HG03460 (cell line): ENCODE data around the gene KRT15.
"Not testable (repeated sequence)": the region's sequence is repeated elsewhere in the genome, so short reads cannot be mapped to it uniquely, and the experiment has no call there.

Experiments
- ATAC-seq: cut with Tn5 transposase; IDR thresholded peaks from one replicate; pipeline ENCODE4 v1.9.1; 2021; ENCODE audit not compliant: unreplicated experiment

Gene KRT15

GRCh38 chr17:41544491-41544892 is 25.8 kb upstream of the KRT15 start:
- no peak for ATAC-seq

DNA sequence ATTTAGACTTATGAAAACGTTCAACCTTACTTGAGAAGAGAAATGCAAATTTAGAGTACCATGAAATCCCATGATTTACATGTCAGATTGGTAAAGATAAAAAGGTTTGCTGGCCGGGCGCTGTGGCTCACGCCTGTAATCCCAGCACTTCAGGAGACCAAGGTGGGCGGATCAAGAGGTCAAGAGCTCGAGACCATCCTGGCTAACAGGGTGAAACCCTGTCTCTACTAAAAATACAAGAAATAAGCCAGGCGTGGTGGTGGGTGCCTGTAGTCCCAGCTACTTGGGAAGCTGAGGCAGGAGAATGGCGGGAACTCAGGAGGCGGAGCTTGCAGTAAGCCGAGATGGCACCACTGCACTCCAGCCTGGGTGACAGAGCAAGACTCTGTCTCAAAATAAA is 24.1 kb upstream of the KRT15 start:
- not testable (repeated sequence) for ATAC-seq

DNA sequence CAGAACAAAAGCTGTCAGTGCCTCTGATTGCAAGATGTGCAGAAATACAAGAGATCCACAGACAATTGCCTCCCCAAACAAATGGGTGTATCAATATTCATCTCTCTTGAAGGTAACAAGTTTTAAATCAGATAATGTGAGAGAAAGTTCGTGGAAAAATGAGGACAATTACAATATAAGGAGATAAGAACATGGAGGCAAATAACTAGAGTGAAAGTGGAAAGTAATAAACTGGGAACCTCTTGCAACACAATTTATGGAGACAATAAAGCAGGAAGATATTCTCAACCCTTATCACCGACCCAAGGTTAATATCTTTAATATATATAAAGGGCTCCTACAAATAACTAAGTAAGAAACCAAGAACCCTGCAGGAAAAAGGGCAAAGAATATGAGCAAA is 23.7 kb upstream of the KRT15 start:
- no peak for ATAC-seq

DNA sequence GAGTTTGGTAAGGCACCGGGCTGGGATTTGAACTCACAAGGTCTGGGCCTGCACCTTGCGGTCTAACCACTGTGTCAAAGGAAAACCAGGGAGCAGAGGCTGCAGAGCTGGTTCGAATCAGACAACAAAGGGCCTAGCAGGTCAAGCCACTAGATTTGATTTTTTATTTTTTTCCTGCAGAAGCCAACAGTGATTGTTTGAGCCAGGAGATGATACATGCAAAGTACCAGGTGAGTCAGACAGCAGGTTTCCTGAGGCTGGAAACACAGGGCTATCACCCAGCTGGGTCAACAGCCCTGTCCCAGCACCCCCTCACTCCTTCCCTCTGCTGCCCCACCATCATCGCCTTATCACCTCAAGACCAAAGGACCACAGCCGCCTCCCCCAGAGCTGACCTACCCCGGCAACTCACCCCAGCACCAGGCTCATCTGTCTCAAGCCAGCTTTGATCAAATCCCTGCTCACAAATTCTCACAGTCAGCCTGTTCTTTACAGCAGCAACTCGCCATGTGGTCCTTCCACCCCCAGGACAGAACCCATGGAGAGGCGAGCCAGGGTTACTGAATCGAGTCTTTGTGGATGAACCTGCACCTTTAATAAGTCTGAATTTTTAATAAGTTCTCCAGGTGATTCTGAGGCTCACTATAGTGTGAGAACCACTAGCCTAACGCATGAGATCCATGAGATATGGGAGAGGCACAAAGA is 22.4 kb upstream of the KRT15 start:
- ATAC-seq, result no peak

GRCh38 chr17:41539979-41540701 is 21.4 kb upstream of the KRT15 start:
- no peak for ATAC-seq

DNA sequence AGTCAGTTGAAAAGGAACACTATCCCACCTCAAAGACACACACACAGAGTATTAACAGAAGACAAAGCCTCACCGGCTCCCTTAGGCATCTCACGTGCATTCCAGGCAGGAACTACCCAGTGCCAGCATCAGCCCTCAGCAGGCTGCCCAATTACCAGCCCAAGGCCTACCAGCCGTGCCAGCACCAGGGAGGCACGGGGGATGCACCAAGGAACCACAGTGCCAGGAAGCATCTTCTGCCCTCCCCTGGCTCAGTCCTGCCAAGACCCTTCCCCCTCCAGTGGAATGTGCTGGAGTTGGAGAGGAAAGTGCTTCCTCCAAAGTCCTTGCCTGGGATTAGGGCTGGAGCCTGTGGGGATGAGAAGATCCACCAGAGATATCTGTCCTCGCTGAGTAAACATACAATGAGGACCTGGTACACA is 20.4 kb upstream of the KRT15 start:
- no peak for ATAC-seq

- no peak for ATAC-seq
Observed at GRCh38 chr17:41538565-41538991, 19.9 kb upstream of the KRT15 start.

DNA sequence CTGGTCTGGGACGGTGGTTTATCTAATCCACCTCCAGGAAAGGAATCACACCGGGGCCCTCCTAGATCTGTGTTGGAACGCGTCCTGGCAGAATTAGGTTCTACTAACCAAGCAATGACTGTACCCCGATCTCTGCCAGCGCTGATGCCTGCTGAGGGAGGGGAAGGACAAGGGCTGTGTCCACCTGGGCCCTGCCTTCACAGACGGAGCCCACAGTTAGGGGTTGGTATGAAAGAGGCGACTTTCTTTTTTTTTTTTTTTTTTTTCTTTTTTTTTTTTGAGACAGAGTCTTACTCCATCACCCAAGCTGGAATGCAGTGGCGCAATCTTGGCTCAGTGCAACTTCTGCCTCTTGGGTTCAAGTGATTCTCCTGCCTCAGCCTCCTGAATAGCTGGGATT is 19.3 kb upstream of the KRT15 start:
- ATAC-seq, result no peak

- no peak for ATAC-seq
Observed at GRCh38 chr17:41537614-41537954, 18.9 kb upstream of the KRT15 start.

GRCh38 chr17:41536741-41537613 is 18.3 kb upstream of the KRT15 start:
- no peak for ATAC-seq

DNA sequence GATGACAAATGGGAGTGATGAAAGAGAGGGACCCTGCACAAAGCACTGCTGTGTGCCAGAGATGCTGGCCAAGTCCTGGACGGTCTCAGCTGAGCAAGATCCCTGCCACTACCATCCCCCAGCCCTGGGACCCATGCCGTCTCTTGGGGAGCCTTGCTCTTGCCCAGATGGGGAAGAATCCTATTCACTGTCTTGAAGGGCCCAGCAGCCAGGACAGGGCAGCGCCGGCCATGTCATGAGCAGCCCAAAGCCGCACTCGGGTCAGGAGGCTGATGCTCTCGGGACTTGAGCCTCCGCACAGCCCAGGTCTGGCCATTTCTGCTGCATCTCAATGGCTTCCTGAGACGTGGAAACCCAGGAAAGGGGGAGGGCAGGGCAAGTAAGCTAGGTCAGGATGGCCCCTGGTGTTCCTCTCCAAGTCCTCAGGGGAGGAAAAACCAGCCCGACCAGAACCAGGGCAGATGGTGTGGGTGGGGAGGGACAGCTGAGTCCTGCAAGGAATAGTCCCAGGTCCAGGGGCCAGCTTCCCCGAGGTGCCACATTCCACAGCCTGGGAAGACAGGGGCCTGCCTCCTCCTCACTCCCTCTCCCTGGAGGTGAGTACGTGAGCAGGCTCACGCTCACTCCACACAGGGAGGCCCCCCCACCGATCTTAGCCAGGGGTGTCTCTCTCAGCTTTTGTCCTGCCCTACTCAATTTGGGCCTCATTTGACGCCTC is 17.2 kb upstream of the KRT15 start:
- no peak for ATAC-seq

DNA sequence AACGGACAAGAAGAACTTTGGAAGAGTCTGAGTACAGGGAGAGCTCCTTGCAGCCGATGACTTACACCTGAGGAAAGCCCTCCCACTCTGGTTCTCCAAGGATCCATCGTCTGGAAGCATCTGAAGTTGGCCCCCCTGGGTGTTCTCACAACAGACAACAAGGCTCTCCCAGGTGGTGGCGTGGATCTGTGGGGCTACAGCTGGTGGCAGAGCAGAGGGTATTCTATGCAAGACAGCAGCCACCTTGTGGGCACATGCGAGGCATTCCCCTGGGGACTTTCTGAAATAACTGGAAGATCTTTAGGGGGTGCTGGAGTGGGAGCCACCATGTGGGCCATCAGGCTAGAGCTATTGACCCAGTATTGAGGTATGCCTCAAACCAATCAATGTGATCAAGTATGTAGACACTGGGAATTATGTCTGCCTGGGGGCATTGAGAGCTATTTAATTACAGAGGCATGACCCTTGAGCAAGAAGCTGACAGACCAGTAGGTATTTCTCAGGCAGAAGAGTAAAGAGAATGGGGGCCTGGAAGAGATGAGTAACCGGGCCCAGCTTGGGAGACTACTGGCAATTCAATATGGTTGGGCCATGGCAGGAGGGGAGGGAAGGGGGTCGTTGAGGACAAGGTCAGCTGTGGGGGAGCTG is 16.3 kb upstream of the KRT15 start:
- ATAC-seq, result no peak

DNA sequence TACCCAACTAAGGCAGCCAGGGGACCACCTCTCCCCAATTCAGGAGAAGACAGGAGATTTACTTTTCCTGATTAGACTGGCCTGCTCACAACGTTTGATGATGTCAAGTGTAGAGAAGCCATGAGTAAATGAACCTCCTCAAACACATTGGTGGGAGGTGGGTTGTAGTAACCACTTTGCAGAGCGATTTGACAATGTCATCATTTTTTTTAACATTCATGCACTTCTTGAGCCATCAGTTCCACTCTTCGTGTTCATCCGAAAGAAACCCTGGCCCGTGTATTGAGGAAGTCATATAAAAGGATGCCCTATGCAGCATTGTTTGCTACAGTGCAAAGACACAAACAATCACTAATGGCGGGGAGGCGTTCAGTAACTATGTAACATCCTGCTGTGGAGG is 14.9 kb upstream of the KRT15 start:
- no peak for ATAC-seq

DNA sequence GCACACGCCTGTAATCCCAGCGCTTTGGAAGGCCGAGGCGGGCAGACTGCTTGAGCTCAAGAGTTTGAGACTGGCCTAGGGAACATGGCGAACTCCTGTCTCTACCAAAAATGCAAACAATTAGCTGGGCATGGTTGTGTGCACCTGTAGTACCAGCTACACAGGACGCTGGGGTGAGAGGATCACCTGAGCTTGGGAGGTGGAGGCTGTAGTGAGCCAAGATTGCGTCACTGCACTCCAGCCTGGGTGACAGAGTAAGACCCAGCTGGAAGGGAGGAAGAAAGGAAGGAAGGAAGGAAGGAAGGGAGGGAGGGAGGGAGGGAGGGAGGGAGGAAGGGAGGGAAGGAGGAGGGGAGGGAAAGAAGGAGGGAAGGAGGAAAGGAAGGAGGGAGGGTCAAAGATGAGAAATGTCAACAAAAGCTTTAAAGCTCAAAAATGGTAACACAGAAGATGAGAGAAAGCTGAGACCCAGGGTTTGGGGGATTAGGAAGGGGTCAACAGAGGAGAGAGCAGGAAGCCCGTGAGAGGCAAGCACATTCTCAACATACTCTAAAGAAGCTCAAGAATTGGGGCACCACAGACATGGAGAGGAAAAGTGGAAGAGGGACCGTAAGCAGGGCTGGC is 14.4 kb upstream of the KRT15 start:
- no peak for ATAC-seq

DNA sequence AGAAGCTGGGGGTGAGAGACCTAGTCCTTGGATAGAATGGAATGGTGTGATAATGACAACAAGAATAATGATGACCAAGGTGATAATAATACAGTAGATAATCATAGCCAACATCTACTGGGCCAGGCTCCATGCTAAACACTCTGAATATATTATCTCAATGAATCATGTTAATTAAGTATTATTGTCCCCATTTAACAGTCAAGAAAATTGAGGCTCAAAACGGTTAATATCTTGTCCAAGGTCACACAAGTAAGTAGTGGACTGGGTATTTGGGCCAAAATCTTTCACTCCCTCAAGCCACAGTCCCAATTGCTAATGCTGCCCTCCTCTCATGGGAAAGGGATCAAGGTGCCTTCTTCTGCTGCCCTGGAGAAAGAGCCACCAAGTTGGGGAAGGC is 13.3 kb upstream of the KRT15 start:
- no peak for ATAC-seq

- ATAC-seq, result no peak
Observed at GRCh38 chr17:41530062-41531048, 11.7 kb upstream of the KRT15 start.

DNA sequence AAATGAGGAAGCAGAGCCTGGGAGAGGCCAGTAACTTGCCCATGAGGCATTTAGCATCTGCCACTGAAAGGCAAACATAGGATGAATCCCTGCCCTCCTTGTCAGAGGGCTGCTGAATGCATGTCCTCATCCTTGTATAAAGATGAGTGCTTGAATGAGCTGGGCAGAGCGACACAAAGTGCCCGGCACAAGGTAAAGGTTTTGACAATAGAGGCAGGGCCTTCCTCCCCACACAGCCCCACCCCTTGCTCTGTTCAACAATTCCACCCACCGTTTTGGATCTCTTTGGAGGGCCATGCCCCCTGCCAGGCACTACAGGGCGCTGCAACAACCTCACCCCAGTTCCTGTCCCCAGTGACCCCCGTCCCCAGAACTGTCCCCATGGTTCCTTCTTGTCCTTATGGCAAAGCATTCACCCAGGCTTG is 10.8 kb upstream of the KRT15 start:
- ATAC-seq, result no peak

DNA sequence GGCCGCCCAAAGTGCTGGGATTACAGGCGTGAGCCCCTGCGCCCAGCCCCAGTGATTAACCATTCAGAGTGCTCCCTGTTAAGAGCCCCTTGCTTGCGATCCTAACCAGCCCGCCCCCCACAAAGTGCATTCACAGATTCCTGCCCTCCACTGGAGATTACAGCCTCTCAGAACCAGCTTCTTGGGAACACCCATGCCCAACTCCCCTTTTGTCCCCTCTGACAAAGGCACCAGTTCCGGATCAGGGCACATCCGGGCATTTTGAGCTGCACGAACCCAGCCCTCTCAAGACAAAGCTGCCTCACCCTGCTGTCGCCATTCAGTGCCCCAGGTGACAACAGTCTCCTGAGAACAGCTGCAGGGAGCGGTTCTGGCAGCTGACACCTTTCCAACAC is 10.3 kb upstream of the KRT15 start:
- no peak for ATAC-seq
